Endothelial cell of umbilical vein (primary cell): ENCODE measurements around the gene CYP2D6. TPM values are rescaled to one million over a fixed set of nuclear protein-coding genes. Genes with fewer than 3 reads are reported as not detected.
"Not testable (repeated sequence)": the region's sequence is repeated elsewhere in the genome, so short reads cannot be mapped to it uniquely, and the experiment has no call there.

Experiments used
- BruUV-seq: library from RNA; stranded (reverse); fragments of 400-500 nt; replicated peaks from 2 replicates; lab custom pipeline; 2021; lab: Mats Ljungman, UMichigan
- CTCF ChIA-PET: fragments of 300-600, 350-600 bp; sonication (Branson Sonifier 250); formaldehyde crosslinking; loops from one replicate; lab custom pipeline; 2021; ENCODE audit warnings: antibody characterized with exemption, inconsistent platforms; lab: Charles Lee
- POLR2A ChIA-PET: fragments of 300-600, 350-600 bp; sonication (Branson Sonifier 250); formaldehyde crosslinking; loops from one replicate; lab custom pipeline; 2021; ENCODE audit warnings: antibody characterized with exemption, inconsistent platforms; lab: Charles Lee
- DNase-seq: peaks from one replicate; pipeline ENCODE4 v3.0.0-alpha.2; 2011; ENCODE audit warnings: low read depth, low spot score
- FAIRE-seq: peaks from 2 replicates; lab custom pipeline; 2011; peaks lifted over from hg19 to GRCh38; lab: Jason Lieb, UNC
- H2AFZ ChIP-seq: 2 replicates; pipeline ENCODE4 v1.6.0; 2012; ENCODE audit warnings: low read depth, low read length, control low read depth, inconsistent platforms
- H3K27ac ChIP-seq: 2 replicates; pipeline ENCODE4 v1.5.1; 2011; ENCODE audit warnings: low read depth, mild to moderate bottlenecking, control low read depth, low read length, moderate library complexity; ENCODE audit not compliant: insufficient read depth
- H3K27me3 ChIP-seq, 2 experiments: 2 replicates each; pipeline versions ENCODE4 v1.6.0 to v1.6.1; 2011; ENCODE audit warnings: low read length in 2 of 2, mixed read lengths in 1 of 2; ENCODE audit not compliant: control insufficient read depth in 2 of 2, insufficient read depth in 2 of 2
- H3K36me3 ChIP-seq, 2 experiments: 2 replicates in 1 of 2; 3 replicates in 1 of 2; pipeline ENCODE4 v1.5.1; 2011; ENCODE audit warnings: low read length in 2 of 2, mild to moderate bottlenecking in 1 of 2, moderate library complexity in 1 of 2; ENCODE audit not compliant: control insufficient read depth in 2 of 2, insufficient read depth in 2 of 2; ENCODE audit errors: extremely low read depth in 1 of 2
- H3K4me1 ChIP-seq: 3 replicates; pipeline ENCODE4 v1.5.1; 2011; ENCODE audit warnings: mild to moderate bottlenecking, low read length; ENCODE audit not compliant: control insufficient read depth, insufficient read depth; ENCODE audit errors: extremely low read depth
- H3K4me2 ChIP-seq: 2 replicates; pipeline ENCODE4 v1.6.1; 2011; ENCODE audit warnings: low read length, control low read depth, mixed read lengths; ENCODE audit not compliant: insufficient read depth
- H3K4me3 ChIP-seq, 3 experiments: fragments of 200-600 bp in 1 of 3; sonication (generic), shearing (Covaris generic) in 1 of 3; replicated peaks in 1 of 3; 2 replicates each; pipeline ENCODE4 v1.5.1; 2011 to 2016; ENCODE audit warnings: control low read depth in 3 of 3, low read length in 3 of 3, mild to moderate bottlenecking in 2 of 3, inconsistent platforms in 1 of 3, low read depth in 1 of 3, moderate library complexity in 1 of 3; ENCODE audit not compliant: insufficient read depth in 1 of 3
- H3K79me2 ChIP-seq: 2 replicates; pipeline ENCODE4 v1.6.0; 2012; ENCODE audit warnings: low read length, inconsistent platforms; ENCODE audit not compliant: control insufficient read depth, insufficient read depth
- H3K9ac ChIP-seq: replicated peaks from 2 replicates; pipeline ENCODE3; 2011; ENCODE audit warnings: low read length, control low read depth; ENCODE audit not compliant: insufficient read depth; ENCODE audit errors: extremely low read depth
- H3K9me1 ChIP-seq: replicated peaks from 3 replicates; pipeline ENCODE4 v1.6.0; 2011; ENCODE audit warnings: mild to moderate bottlenecking, low read length; ENCODE audit not compliant: control insufficient read depth, insufficient read depth; ENCODE audit errors: extremely low read depth
- H3K9me3 ChIP-seq: replicated peaks from 2 replicates; pipeline ENCODE4 v1.5.1; 2012; ENCODE audit warnings: low read length, inconsistent platforms; ENCODE audit not compliant: control insufficient read depth, insufficient read depth
- H4K20me1 ChIP-seq: replicated peaks from 2 replicates; pipeline ENCODE3; 2011; ENCODE audit warnings: mild to moderate bottlenecking, low read length; ENCODE audit not compliant: control insufficient read depth, insufficient read depth; ENCODE audit errors: extremely low read depth
- CTCF ChIP-seq, 2 donors: IDR thresholded peaks; 1 replicate in 1 of 2; 2 replicates in 1 of 2; pipeline ENCODE4 v1.5.1; 2011; ENCODE audit warnings: low read length in 2 of 2, mild to moderate bottlenecking in 2 of 2, moderate library complexity in 2 of 2, control low read depth in 1 of 2, inconsistent platforms in 1 of 2, low read depth in 1 of 2; ENCODE audit not compliant: insufficient read depth in 1 of 2; ENCODE audit errors: extremely low read depth in 1 of 2
- EZH2 ChIP-seq: IDR thresholded peaks from 2 replicates; pipeline ENCODE4 v1.6.1; 2012; ENCODE audit warnings: borderline replicate concordance, low read depth, mild to moderate bottlenecking, moderate library complexity, low read length, inconsistent platforms; ENCODE audit not compliant: severe bottlenecking
- FOS ChIP-seq: IDR thresholded peaks from 2 replicates; pipeline ENCODE4 v1.6.1; 2011; ENCODE audit warnings: mild to moderate bottlenecking, low read length, moderate library complexity, borderline replicate concordance; ENCODE audit not compliant: insufficient read depth
- MAX ChIP-seq: IDR thresholded peaks from 2 replicates; pipeline ENCODE4 v1.6.1; 2011; ENCODE audit not compliant: insufficient read depth, insufficient read length
- POLR2A ChIP-seq: IDR thresholded peaks from 2 replicates; pipeline ENCODE4 v1.6.1; 2012; ENCODE audit warnings: low read depth, mild to moderate bottlenecking, control low read depth, low read length
- dilution Hi-C: fragments of 300-500 bp; cut with MboI; formaldehyde crosslinking; loops from one replicate; pipeline ENCODE4 v1.15.0; 2019; ENCODE audit warnings: low sequenced_read_pairs; ENCODE audit not compliant: extremely low pct_ligation_motif_present
- intact Hi-C: fragments of 100-400 bp; cut with micrococcal nuclease; formaldehyde crosslinking; loops from one replicate; pipeline ENCODE4 v1.10.0; 2022
- polyA plus RNA-seq, 4 experiments: library from polyadenylated mRNA; depleted of rRNA in 3 of 4; stranded (reverse) in 3 of 4; unstranded in 1 of 4; fragments of >200 nt; gene quantifications; 2 replicates each; pipeline versions ENCODE4 v1.2.1 to v1.2.3, GENCODE V29; 2011 to 2012; ENCODE audit warnings: missing spikeins in 1 of 4
- total RNA-seq: library from RNA; stranded (reverse); gene quantifications from 2 replicates; pipeline ENCODE4 v1.2.3, GENCODE V29; 2021

The CYP2D6 gene
- total and polyA plus RNA-seq, 2 donors (not counting 3 experiments of a cell fraction or from before 2014, with no cell fraction given), result 0.25 to 0.91 TPM

- Histone ChIP-seq H3K4me2 (no peak overlapping the region), H3K36me3 (no peaks in the 10 kb centered on the region), H3K79me2 (no peaks in the 10 kb centered on the region), H3K9ac (no peak overlapping the region), H3K4me3 (no peak overlapping the region), H4K20me1 (no peaks in the 10 kb centered on the region), H3K4me1 (no peaks in the 10 kb centered on the region), H3K9me3 (no peaks in the 10 kb centered on the region), H3K27ac (no peak overlapping the region), H2AFZ (no peak overlapping the region), H3K27me3 (no peaks in the 10 kb centered on the region), H3K9me1 (no peaks in the 10 kb centered on the region)
- FAIRE-seq (no peak), DNase-seq (no peak)
- no peak for TF ChIP-seq FOS
- TF ChIP-seq MAX, result no peak
- no peak for TF ChIP-seq CTCF (IDR thresholded peaks at IDR 0.05; ENCODE audit: extremely low read depth in 1 of 2, insufficient read depth in 1 of 2, low read depth in 1 of 2, low read length in 2 of 2)
- TF ChIP-seq EZH2, result no peak
- no peak for TF ChIP-seq POLR2A
- intact Hi-C loops (loop anchor here (10.0 kb wide), 1 partner anchor 1866 kb away; no protein-coding TSS in a partner anchor), dilution Hi-C loops (no loop called here)
- POLR2A ChIA-PET, result no interaction called here
- no TSS peak for BruUV-seq
- CTCF ChIA-PET, result no interaction called here
Measured at GRCh38 chr22:42150727-42151590, 20.3 kb upstream of the CYP2D6 start.

- dilution Hi-C loops, H3K9ac ChIP-seq, H3K27me3 ChIP-seq, H3K4me1 ChIP-seq, H4K20me1 ChIP-seq, H3K9me3 ChIP-seq, H3K4me3 ChIP-seq, H2AFZ ChIP-seq, DNase-seq, BruUV-seq, FAIRE-seq, H3K27ac ChIP-seq, H3K9me1 ChIP-seq, H3K4me2 ChIP-seq, H3K36me3 ChIP-seq, H3K79me2 ChIP-seq, POLR2A ChIA-PET: not testable (repeated sequence)
- CTCF ChIA-PET, result interaction anchor here (1.1 kb wide), 1 partner anchor 13 kb away, joined by 4 read pairs; no protein-coding TSS in a partner anchor
- intact Hi-C loops, result loop anchor here (10.0 kb wide), 1 partner anchor 1865 kb away; no protein-coding TSS in a partner anchor
Measured at GRCh38 chr22:42149798-42150197, 19.2 kb upstream of the CYP2D6 start.
